ENCODE data around the gene BORCS6. TPM values are rescaled to one million over a fixed set of nuclear protein-coding genes. Genes with fewer than 3 reads are reported as not detected.

Gene BORCS6
- total and polyA plus RNA-seq, 9 of the 15 experiments (the other 6 are each of a cell fraction or from before 2014, with no cell fraction given), result 0.01 to 7.4 (median 2.3) TPM

GRCh38 chr17:8173056-8173870 is 16.7 kb downstream of the BORCS6 start (continued):
- TF ChIP-seq KLF13 (tag; IDR thresholded peaks at IDR 0.05; ENCODE audit: borderline replicate concordance, low read depth) (peak; percentile 82), E2F3 (CRISPR knock-in tag; IDR thresholded peaks at IDR 0.05) (no peak; the same call in 1 of the 2 replicates), NFXL1 (CRISPR knock-in tag; IDR thresholded peaks at IDR 0.05) (peak; percentile 95), ZKSCAN8 (CRISPR knock-in tag; IDR thresholded peaks at IDR 0.05) (peak; percentile 60; the same call in 1 of the 2 replicates), NR1H2 (CRISPR knock-in tag; IDR thresholded peaks at IDR 0.05) (no peak), TOE1 (IDR thresholded peaks at IDR 0.05; ENCODE audit: borderline replicate concordance) (peak; percentile 89), TOE1 (CRISPR knock-in tag; IDR thresholded peaks at IDR 0.05; ENCODE audit: borderline replicate concordance, low read depth) (no peak), ZNF76 (CRISPR knock-in tag; IDR thresholded peaks at IDR 0.05; ENCODE audit: borderline replicate concordance) (no peak), SMARCA5 (IDR thresholded peaks at IDR 0.05) (peak; percentile 61; the same call in 1 of the 2 replicates), STAT6 (CRISPR knock-in tag; IDR thresholded peaks at IDR 0.05) (no peak; the same call in 1 of the 2 replicates), HOXB6 (CRISPR knock-in tag; IDR thresholded peaks at IDR 0.05; ENCODE audit: borderline replicate concordance) (peak; percentile 92), KLF16 (IDR thresholded peaks at IDR 0.05) (peak; percentile 6; the same call in 1 of the 2 replicates), ZNF121 (CRISPR knock-in tag; conservative IDR thresholded peaks at IDR 0.05) (no peak), CREM (IDR thresholded peaks at IDR 0.05; ENCODE audit: low read depth) (peak; percentile 68), HNRNPL (IDR thresholded peaks at IDR 0.05; ENCODE audit: low read depth, low read length) (peak; percentile 90), KLF1 (tag; IDR thresholded peaks at IDR 0.05) (0 out of 2 replicates have a peak, but pooled peaks have one; percentile 61), ZNF436 (CRISPR knock-in tag; IDR thresholded peaks at IDR 0.05) (peak; percentile 90), NEUROD1 (IDR thresholded peaks at IDR 0.05; ENCODE audit: borderline replicate concordance, low read depth, low read length, partially characterized antibody) (peak; percentile 49), NR3C1 (CRISPR knock-in tag; IDR thresholded peaks at IDR 0.05) (no peak), SIN3B (IDR thresholded peaks at IDR 0.05; ENCODE audit: low read depth) (no peak)
- TF ChIP-seq, protein P1, sequence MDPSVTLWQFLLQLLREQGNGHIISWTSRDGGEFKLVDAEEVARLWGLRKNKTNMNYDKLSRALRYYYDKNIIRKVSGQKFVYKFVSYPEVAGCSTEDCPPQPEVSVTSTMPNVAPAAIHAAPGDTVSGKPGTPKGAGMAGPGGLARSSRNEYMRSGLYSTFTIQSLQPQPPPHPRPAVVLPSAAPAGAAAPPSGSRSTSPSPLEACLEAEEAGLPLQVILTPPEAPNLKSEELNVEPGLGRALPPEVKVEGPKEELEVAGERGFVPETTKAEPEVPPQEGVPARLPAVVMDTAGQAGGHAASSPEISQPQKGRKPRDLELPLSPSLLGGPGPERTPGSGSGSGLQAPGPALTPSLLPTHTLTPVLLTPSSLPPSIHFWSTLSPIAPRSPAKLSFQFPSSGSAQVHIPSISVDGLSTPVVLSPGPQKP (CRISPR knock-in tag; IDR thresholded peaks at IDR 0.05), result no peak
- TF ChIP-seq, protein P2, sequence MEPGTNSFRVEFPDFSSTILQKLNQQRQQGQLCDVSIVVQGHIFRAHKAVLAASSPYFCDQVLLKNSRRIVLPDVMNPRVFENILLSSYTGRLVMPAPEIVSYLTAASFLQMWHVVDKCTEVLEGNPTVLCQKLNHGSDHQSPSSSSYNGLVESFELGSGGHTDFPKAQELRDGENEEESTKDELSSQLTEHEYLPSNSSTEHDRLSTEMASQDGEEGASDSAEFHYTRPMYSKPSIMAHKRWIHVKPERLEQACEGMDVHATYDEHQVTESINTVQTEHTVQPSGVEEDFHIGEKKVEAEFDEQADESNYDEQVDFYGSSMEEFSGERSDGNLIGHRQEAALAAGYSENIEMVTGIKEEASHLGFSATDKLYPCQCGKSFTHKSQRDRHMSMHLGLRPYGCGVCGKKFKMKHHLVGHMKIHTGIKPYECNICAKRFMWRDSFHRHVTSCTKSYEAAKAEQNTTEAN (CRISPR knock-in tag; IDR thresholded peaks at IDR 0.05), result no peak
- TF ChIP-seq, protein P3, sequence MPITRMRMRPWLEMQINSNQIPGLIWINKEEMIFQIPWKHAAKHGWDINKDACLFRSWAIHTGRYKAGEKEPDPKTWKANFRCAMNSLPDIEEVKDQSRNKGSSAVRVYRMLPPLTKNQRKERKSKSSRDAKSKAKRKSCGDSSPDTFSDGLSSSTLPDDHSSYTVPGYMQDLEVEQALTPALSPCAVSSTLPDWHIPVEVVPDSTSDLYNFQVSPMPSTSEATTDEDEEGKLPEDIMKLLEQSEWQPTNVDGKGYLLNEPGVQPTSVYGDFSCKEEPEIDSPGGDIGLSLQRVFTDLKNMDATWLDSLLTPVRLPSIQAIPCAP (CRISPR knock-in tag; IDR thresholded peaks at IDR 0.05; ENCODE audit: borderline replicate concordance), result 0 out of 2 replicates have a peak, but pooled peaks have one; percentile 22
